IPS DF 6.9 (cell line): ENCODE results near the gene SLC6A5.

Experiments
- DNase-seq: peaks from one replicate; pipeline ENCODE4 v3.0.0-alpha.2; 2013; ENCODE audit warnings: low read depth, low spot score
- H3K27ac ChIP-seq: one replicate; pipeline ENCODE4 v1.5.1; 2013; ENCODE audit warnings: low read length, control low read depth
- H3K27me3 ChIP-seq: 2 replicates; pipeline ENCODE4 v1.6.1; 2013; ENCODE audit warnings: mild to moderate bottlenecking, low read length; ENCODE audit not compliant: control insufficient read depth, insufficient read depth
- H3K36me3 ChIP-seq: 2 replicates; pipeline ENCODE4 v1.6.1; 2013; ENCODE audit warnings: low read length; ENCODE audit not compliant: control insufficient read depth, insufficient read depth
- H3K4me1 ChIP-seq: 2 replicates; pipeline ENCODE4 v1.6.1; 2013; ENCODE audit warnings: low read length; ENCODE audit not compliant: control insufficient read depth, insufficient read depth
- H3K4me3 ChIP-seq: 2 replicates; pipeline ENCODE4 v1.5.1; 2013; ENCODE audit warnings: mild to moderate bottlenecking, low read length
- H3K9me3 ChIP-seq: 2 replicates; pipeline ENCODE4 v1.6.1; 2013; ENCODE audit warnings: low read length, inconsistent platforms; ENCODE audit not compliant: control insufficient read depth, insufficient read depth
- WGBS: extraction: QIAGEN DNeasy Blood & Tissue Kit; methylation state at CpG from one replicate; pipeline ENCODE4 v1.1.7; 2013; ENCODE audit warnings: mixed read lengths, missing lambda C conversion rate; ENCODE audit not compliant: insufficient read length, insufficient coverage; 5-methylcytosine and 5-hydroxymethylcytosine counted together

SLC6A5 gene

DNA sequence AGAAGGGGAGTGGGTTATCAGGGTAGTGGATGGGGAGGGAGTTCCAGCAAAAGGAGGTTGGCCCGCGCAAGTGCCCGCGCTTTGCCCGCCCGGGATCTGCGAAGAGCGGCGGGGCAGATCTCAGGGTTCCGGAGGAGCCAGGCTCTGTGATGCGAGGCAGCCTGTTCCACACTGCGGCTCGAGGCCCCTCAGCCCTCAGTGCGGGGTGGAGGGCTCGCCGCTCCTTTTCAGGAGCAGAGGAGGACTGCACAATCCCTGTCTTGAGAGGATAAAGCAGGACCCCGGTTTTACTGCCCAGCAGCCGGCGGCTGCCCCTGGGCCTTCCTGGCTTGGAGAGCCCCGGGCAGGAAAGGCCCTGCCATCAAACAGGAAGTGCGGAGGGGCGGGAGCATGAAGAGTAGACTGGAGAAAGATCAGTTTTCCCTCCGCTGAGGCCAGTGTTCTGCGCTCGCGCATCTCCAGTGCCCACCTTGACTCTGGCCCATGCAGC, 6.2 kb downstream of the SLC6A5 start:
- DNase-seq: no peak
- no peaks in the 10 kb centered on the region for H3K9me3 ChIP-seq
- no peak overlapping the region for H3K27ac ChIP-seq
- no peaks in the 10 kb centered on the region for H3K36me3 ChIP-seq
- no peak overlapping the region for H3K4me3 ChIP-seq
- H3K4me1 ChIP-seq: peaks cover 3% of the 10 kb centered on the region
- no CpG with 5 or more reads among the region's 26 CpGs for WGBS
- peaks cover 34% of the 10 kb centered on the region for H3K27me3 ChIP-seq

DNA sequence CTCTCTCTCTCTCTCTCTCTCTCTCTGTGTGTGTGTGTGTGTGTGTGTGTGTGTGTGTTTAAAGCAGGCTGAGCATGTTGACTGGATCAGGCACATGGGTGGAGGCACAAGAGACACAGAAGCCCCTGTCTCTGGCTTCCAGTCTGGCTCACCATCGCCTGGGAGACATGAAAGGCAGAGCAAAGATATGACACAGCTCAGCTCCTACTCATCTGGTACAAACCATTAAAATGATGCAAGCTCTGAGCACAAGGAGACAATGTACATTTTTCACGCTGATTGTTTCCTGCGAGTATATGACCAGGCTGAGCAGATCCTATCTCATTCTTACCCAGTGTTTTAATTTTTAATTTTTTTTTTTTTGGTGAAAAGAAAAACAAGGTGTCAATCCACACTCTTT, 9.5 kb downstream of the SLC6A5 start:
- no peaks in the 10 kb centered on the region for H3K36me3 ChIP-seq
- H3K4me1 ChIP-seq: no peaks in the 10 kb centered on the region
- WGBS: no CpG with 5 or more reads among the region's 3 CpGs
- no peaks in the 10 kb centered on the region for H3K9me3 ChIP-seq
- no peak for DNase-seq
- H3K4me3 ChIP-seq: no peak overlapping the region
- H3K27me3 ChIP-seq: peaks cover 4% of the 10 kb centered on the region; the same call in 1 of the 2 replicates
- no peak overlapping the region for H3K27ac ChIP-seq

DNA sequence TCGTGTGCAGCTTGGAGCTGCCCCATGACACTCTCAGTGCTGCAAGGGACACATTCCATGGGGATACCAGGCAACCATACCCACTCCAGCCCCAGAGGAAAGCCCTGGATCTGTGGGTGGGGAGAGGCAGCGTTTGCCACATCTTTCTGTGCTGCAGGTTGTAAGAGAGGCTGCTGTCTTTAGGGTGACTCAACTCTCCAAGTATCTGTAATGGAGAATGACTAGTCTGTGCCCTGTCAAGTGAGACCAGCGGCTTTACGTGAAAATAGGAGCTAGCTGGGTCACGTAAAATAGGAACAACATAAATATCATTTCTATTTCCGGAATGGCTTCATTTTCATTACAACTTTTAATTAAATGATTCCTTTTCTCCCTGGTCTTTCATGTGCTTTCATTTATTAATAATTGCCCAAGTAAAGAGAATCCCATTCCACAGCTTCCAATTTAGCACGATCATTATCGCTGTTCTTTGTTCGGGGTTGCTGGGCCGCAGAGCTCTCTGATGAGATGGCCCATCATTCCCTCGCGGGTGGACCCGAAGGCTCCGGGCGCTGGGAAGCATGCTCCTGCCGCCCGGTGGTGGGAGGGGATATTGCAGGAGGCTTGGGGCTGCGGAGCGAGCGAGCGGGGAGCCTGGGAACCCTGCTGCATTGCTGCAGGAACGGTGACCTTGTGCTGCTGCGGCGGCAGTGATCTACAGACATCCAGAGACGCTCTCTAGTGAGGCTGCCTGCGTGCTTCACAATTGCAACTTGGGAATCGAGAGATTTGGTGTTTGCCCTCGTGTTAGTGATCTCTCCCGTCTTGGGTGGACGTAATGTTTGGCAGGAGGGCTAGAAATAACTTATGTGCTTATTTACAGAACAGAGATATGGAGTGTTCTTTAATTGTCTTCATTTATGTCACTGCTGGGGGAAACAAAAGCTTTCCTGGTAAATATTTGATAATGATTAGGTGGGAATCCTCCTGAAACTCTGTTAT, 10.6 kb downstream of the SLC6A5 start:
- Histone ChIP-seq H3K27ac (no peak overlapping the region), H3K4me3 (no peak overlapping the region), H3K27me3 (no peaks in the 10 kb centered on the region), H3K9me3 (no peaks in the 10 kb centered on the region), H3K4me1 (no peaks in the 10 kb centered on the region), H3K36me3 (no peaks in the 10 kb centered on the region)
- no CpG with 5 or more reads among the region's 30 CpGs for WGBS
- no peak for DNase-seq

DNA sequence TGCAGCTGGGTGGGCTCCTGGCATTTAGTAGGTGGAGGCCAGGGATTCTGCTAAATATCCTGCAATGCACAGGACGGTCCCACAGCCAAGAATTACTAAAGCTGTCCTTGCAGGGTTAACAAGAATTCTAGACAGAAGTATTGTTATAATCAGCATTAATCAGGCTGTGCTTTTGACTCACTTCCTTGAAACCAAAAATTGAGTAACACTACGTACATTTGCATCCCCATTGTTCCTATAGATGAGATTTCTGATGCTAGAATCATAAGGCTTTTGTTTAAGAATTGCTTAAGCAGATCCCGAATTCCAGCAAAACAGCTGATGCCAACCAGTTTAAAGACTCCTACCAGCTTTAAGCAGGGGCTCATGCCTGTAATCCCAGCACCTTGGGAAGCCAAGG, 11.4 kb downstream of the SLC6A5 start:
- H3K27ac ChIP-seq: no peak overlapping the region
- H3K4me1 ChIP-seq: no peaks in the 10 kb centered on the region
- DNase-seq: no peak
- H3K9me3 ChIP-seq: no peaks in the 10 kb centered on the region
- no peak overlapping the region for H3K4me3 ChIP-seq
- no CpG with 5 or more reads among the region's 3 CpGs for WGBS
- H3K36me3 ChIP-seq: no peaks in the 10 kb centered on the region
- no peaks in the 10 kb centered on the region for H3K27me3 ChIP-seq

DNA sequence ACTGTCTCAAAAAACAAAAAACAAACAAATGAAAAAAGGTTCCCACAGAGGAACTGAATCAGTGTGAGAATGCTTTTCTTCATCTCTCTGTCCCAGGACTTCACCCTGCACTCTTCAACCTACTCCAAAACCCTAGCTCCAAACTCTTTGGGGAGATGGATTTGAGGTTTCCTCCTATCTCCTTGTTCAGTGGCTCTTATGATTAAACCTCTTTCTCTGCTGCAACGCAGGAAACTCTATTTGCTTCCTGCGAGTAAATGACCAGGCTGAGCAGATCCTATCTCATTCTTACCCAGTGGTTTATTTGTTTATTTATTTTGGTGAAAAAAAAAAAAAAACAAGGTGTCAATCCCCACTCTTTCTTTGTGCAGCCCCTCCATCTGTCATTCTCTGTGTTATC, 12.0 kb downstream of the SLC6A5 start:
- Histone ChIP-seq H3K27ac (no peak overlapping the region), H3K4me3 (no peak overlapping the region), H3K4me1 (no peaks in the 10 kb centered on the region), H3K9me3 (no peaks in the 10 kb centered on the region), H3K27me3 (no peaks in the 10 kb centered on the region), H3K36me3 (no peaks in the 10 kb centered on the region)
- WGBS: no CpG with 5 or more reads among the region's 2 CpGs
- DNase-seq: no peak

DNA sequence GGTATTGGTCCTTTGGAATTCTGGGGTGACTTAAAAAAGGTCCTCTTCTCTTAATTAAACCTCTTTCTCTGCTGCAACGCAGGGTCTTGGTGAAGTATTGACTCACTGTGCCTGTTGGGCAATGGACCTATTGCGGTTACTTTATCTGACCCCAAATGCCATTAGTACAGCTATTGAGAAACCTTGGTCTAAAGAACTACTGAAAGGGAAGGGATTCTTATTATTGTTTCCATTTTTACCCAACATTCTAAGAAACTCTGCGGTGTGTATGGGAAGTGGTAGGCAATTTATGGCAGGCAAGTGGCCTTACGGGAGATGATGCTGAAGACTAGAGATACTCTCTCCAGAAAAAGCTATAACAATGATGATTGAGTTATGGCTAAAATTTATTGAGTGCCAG, 12.5 kb downstream of the SLC6A5 start:
- Histone ChIP-seq H3K27me3 (no peaks in the 10 kb centered on the region), H3K9me3 (no peaks in the 10 kb centered on the region), H3K4me1 (no peaks in the 10 kb centered on the region), H3K27ac (no peak overlapping the region), H3K4me3 (no peak overlapping the region), H3K36me3 (no peaks in the 10 kb centered on the region)
- no peak for DNase-seq
- WGBS: no CpG with 5 or more reads among the region's 4 CpGs

DNA sequence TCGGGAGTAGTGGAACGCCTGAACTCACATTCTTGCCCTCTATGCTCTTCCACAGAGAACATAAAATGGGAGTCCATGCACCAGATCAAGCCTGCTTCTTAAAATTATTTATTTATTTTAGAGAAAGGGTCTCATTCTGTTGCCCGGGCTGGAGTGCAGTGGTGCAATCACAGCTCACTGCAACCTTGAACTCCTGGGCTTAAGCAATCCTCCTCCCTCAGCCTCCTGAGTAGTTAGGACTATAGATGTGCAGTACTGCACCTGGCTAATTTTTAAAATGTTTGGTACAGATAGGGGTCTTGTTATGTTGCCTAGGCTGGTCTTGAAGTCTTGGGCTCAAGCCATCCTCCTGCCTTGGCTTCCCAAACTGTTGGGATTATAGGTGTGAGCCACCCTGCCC, 13.0 kb downstream of the SLC6A5 start:
- no peaks in the 10 kb centered on the region for H3K27me3 ChIP-seq
- WGBS: no CpG with 5 or more reads among the region's 3 CpGs

DNA sequence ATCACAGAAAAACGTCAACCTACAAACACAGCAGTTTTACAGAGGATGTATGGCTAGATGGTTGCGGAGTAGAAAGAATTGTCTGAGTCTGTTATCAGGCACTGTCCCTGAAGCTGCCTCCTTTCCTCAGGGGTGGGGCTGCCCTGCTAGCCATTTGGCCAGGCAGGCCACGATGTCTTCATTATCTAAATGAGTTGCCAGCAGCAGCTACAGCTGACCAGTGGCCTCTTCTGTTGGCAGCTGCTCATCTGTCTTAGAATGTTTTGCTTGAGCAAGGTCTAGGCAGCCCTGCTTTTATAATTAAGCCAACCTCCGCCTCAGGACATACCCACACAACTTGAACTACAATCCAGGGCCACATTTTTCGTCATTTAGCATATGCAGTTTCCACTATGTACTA, 17.5 kb downstream of the SLC6A5 start:
- Histone ChIP-seq H3K36me3 (no peaks in the 10 kb centered on the region), H3K27me3 (no peaks in the 10 kb centered on the region), H3K9me3 (no peaks in the 10 kb centered on the region), H3K27ac (no peak overlapping the region), H3K4me1 (peaks cover 4% of the 10 kb centered on the region; the same call in 1 of the 2 replicates), H3K4me3 (no peak overlapping the region)
- DNase-seq: no peak
- 100% methylated on average over 1 of the region's 5 CpGs for WGBS

More for the DNA sequence above, 13.0 kb downstream of the SLC6A5 start:
- Histone ChIP-seq H3K9me3 (no peaks in the 10 kb centered on the region), H3K4me1 (no peaks in the 10 kb centered on the region), H3K36me3 (no peaks in the 10 kb centered on the region), H3K4me3 (no peak overlapping the region), H3K27ac (no peak overlapping the region)
- no peak for DNase-seq

DNA sequence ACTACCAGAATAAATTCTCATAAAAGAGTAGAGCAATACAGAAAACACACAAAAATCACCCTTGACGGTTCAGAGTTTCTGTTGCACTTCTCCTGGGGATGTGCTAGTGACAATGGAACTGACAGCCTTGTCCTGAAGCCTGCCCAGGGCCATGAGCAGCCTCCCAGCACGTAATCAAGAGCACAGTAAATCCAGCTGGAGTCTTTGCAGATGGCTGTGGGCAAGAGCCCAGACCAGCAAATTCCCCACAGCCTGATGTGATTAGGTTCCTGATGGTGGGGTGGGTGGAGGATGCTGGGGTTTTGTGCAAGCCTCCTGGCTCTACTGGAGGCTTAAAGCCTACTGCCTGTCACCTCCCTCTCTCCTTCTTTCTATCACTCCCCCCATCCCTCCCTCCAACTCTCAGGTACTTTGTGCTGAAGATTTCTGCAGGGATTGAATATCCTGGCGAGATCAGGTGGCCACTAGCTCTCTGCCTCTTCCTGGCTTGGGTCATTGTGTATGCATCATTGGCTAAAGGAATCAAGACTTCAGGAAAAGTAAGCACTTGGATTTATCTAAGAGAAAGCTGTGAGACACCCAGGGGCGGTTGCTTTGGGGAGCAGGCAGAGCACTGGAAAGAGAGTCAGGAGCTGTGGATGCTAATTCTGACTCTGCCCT, 18.1 kb downstream of the SLC6A5 start:
- peaks cover 7% of the 10 kb centered on the region; the same call in 1 of the 2 replicates for H3K4me1 ChIP-seq
- no peak overlapping the region for H3K4me3 ChIP-seq
- WGBS: no CpG with 5 or more reads among the region's 4 CpGs
- no peaks in the 10 kb centered on the region for H3K27me3 ChIP-seq
- no peak for DNase-seq
- no peak overlapping the region for H3K27ac ChIP-seq
- H3K9me3 ChIP-seq: no peaks in the 10 kb centered on the region
- no peaks in the 10 kb centered on the region for H3K36me3 ChIP-seq

DNA sequence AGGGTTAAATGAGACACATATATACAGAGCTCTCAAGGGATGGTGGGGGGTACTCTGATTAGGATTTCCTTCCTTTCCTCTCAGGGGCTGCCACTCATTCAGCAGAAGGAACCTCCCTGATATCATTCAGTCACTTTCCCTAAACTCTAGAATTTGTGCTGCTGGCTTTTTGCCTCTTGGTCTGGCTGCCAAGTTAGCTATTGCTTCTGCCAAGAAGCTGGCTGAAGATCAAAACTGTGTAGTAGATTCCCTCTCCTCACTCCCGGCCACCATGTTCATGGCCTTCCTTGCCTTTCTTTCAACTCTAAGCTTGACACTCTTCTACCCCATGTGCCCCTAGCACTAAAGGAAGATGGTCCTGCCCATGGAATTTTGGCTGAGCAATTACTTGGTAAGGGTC, 18.7 kb downstream of the SLC6A5 start:
- Histone ChIP-seq H3K4me3 (no peak overlapping the region), H3K27ac (no peak overlapping the region), H3K9me3 (no peaks in the 10 kb centered on the region), H3K4me1 (peaks cover 7% of the 10 kb centered on the region; the same call in 1 of the 2 replicates), H3K27me3 (no peaks in the 10 kb centered on the region), H3K36me3 (no peaks in the 10 kb centered on the region)
- no CpG with 5 or more reads among the region's 1 CpG for WGBS
- no peak for DNase-seq
